Measurements from ENCODE around the gene CFAP210.
"Not testable (repeated sequence)": the region's sequence is repeated elsewhere in the genome, so short reads cannot be mapped to it uniquely, and the experiment has no call there.

The CFAP210 gene

DNA sequence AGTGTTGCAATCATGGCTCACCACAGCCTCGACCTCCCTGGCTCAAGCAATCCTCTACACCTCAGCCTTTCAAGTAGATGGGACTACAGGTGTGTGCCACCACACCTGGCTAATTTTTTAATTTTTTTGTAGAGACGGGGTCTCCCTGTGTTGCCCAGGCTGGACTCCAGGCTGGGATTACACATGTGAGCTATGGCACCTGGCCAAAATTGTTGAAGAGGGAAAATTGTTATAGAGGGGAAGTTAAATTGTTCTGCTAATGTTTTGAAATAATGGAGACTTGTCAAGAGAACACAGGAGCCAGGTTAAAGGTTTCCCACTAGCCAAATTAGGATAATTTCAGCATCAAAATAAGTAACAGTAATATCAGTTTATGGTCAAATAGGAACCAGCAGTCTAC lies 84.9 kb downstream of the CFAP210 start:
- no peak for DNase-seq

DNA sequence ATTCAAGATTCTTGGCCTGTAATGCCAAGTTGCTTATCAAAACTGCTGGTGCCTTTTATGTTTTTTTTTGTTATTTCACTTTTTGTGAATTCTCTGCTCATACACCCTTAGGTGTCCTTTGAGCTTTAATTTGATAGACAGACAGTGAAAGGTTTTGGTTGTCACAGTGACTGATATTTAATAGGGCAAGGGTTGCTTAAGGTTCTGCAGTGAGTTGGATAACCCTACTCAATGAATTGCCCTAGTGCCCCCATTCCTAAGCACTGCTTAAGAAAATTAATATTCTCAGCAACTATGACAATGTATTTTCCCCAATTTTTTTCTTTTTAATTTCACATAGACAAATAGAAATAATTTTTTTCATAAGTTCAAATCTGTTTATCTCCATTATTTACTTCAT lies 94.6 kb downstream of the CFAP210 start:
- DNase-seq = no peak

DNA sequence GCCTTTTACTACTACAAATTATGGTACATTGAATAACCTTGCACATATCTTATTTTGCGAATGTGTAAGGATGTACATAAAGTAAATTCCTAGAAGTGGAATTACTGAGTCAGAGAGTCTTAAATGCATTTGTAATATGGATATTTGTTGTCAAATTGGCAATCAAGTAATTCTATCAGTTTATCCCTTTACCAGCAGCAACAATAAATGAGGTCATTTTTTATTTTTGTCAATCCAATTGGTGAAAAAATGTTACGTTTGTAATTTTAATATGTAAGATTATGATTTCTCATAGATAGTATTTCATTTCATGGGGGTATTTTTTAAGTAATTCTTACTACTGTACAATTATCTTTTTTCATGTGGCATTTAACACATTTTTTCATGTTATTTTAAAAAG lies 95.2 kb downstream of the CFAP210 start:
- no peak for DNase-seq

DNA sequence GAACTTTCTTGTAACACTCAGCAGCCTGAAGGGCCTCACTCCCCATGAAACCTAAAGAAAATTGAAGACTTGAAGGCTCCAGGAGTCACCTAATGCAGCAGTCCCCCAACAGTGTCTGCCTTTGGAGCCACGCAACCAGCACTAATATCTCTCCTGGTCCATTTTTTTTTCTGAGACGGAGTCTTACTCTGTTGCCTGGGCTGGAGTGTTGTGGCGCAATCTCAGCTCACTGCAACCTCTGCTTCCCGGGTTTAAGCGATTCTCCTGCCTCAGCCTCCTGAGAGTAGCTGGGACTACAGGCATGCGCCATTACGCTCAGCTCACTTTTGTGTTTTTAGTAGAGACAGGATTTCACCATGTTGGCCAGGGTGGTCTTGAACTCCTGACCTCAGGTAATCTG lies 97.7 kb downstream of the CFAP210 start:
- not testable (repeated sequence) for DNase-seq

All from 8988T (cell line).